ENCODE data around the gene LRRFIP1.

Gene LRRFIP1

GRCh38 chr2:237633061-237633561, 5.7 kb downstream of the LRRFIP1 start:
- H3K4me3 ChIP-seq (ENCODE audit: low read length in 2 of 2): peak overlapping the region in 1 of 2 donors; percentile 56
- peaks cover 2 to 34% of the 10 kb centered on the region in 2 donors for H3K36me3 ChIP-seq (replicated peaks in 1 of 2; ENCODE audit: control insufficient read depth in 2 of 2, insufficient read depth in 2 of 2, low read length in 2 of 2)
- H2AFZ ChIP-seq (ENCODE audit: low read length): no peak overlapping the region
- peaks cover 2% of the 10 kb centered on the region for H3K79me1 ChIP-seq (ENCODE audit: low read depth, low read length)
- no peak overlapping the region for H4K91ac ChIP-seq (ENCODE audit: low read depth, low read length, poor library complexity)
- no peak overlapping the region for H3K18ac ChIP-seq (ENCODE audit: low read length)
- H4K8ac ChIP-seq (ENCODE audit: low read depth, low read length): no peak overlapping the region
- WGBS, 2 donors (ENCODE audit: extremely low coverage in 2 of 2, insufficient read length in 2 of 2, insufficient replicate concordance in 1 of 2): no CpG with 5 or more reads among the region's 10 CpGs
- no peak overlapping the region for H3K9ac ChIP-seq (ENCODE audit: low read depth, low read length, poor library complexity)
- H3K4ac ChIP-seq (ENCODE audit: low read length): no peak overlapping the region
- no peak overlapping the region for H2BK5ac ChIP-seq (ENCODE audit: low read length)
- no peak overlapping the region for H2AK5ac ChIP-seq (ENCODE audit: low read depth, low read length)
- no peak overlapping the region for H2BK15ac ChIP-seq (ENCODE audit: low read length)
- no peak for DNase-seq (ENCODE audit: low spot score)
- peaks cover 0 to 9% (median 0%) of the 10 kb centered on the region in 3 experiments for H3K27me3 ChIP-seq (ENCODE audit: control insufficient read depth in 3 of 3, insufficient read depth in 3 of 3, low read depth in 1 of 3, low read length in 3 of 3)
- peaks cover 0 to 20% of the 10 kb centered on the region in 2 donors for H3K9me3 ChIP-seq (replicated peaks in 1 of 2; ENCODE audit: control insufficient read depth in 2 of 2, insufficient read depth in 1 of 2, low read depth in 1 of 2, low read length in 2 of 2)
- H3K4me2 ChIP-seq (ENCODE audit: insufficient read depth, low read length, poor library complexity, severe bottlenecking): no peak overlapping the region
- no peak overlapping the region for H3K27ac ChIP-seq (replicated peaks; ENCODE audit: low read length)
- no peak overlapping the region for H2BK12ac ChIP-seq (ENCODE audit: low read length)
- no peak overlapping the region for H2BK120ac ChIP-seq (ENCODE audit: low read depth, low read length)
- H3K23ac ChIP-seq (ENCODE audit: low read depth, low read length, poor library complexity): no peak overlapping the region
- peak overlapping the region; percentile 47 for H3K14ac ChIP-seq (ENCODE audit: low read length)
- H3K4me1 ChIP-seq (ENCODE audit: control insufficient read depth in 2 of 2, insufficient read depth in 1 of 2, low read depth in 1 of 2, low read length in 2 of 2): peaks cover 3 to 6% of the 10 kb centered on the region in 2 donors

DNA sequence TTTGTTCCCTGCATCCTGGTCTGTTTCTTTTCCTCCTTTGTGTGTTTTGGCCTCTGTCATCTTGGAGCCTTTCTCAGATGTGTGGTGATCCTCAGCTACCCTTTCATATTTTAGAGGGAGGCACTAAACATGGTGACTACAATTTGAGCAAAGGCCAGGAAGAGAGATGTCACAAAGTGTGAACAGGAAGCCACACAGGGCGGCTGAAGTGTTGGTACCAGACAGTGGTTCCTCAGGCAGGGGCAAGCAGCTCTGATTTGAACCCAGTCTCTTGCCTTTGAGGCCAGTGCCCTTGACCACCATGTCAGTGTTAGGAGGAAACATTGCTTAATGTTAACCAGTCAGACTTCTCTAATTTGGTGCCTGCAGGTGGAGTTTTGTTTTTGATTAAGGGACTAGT, 9.2 kb downstream of the LRRFIP1 start:
- H3K36me3 ChIP-seq (replicated peaks in 1 of 2; ENCODE audit: control insufficient read depth in 2 of 2, insufficient read depth in 2 of 2, low read length in 2 of 2): peaks cover 2 to 26% of the 10 kb centered on the region in 2 donors
- H2BK12ac ChIP-seq (ENCODE audit: low read length): no peak overlapping the region
- H3K4me1 ChIP-seq (ENCODE audit: control insufficient read depth in 2 of 2, insufficient read depth in 1 of 2, low read depth in 1 of 2, low read length in 2 of 2): no peaks in the 10 kb centered on the region
- H3K4me3 ChIP-seq (ENCODE audit: low read length in 2 of 2): no peak overlapping the region
- H2AK5ac ChIP-seq (ENCODE audit: low read depth, low read length): no peak overlapping the region
- H3K27me3 ChIP-seq (ENCODE audit: control insufficient read depth in 3 of 3, insufficient read depth in 3 of 3, low read depth in 1 of 3, low read length in 3 of 3): no peaks in the 10 kb centered on the region
- no peak overlapping the region for H2AFZ ChIP-seq (ENCODE audit: low read length)
- no peak overlapping the region for H3K18ac ChIP-seq (ENCODE audit: low read length)
- H4K8ac ChIP-seq (ENCODE audit: low read depth, low read length): no peak overlapping the region
- H3K9ac ChIP-seq (ENCODE audit: low read depth, low read length, poor library complexity): no peak overlapping the region
- H3K9me3 ChIP-seq (replicated peaks in 1 of 2; ENCODE audit: control insufficient read depth in 2 of 2, insufficient read depth in 1 of 2, low read depth in 1 of 2, low read length in 2 of 2): peaks cover 0 to 22% of the 10 kb centered on the region in 2 donors
- H2BK5ac ChIP-seq (ENCODE audit: low read length): no peak overlapping the region
- H3K27ac ChIP-seq (replicated peaks; ENCODE audit: low read length): no peak overlapping the region
- no peak overlapping the region for H2BK120ac ChIP-seq (ENCODE audit: low read depth, low read length)
- no peak overlapping the region for H3K23ac ChIP-seq (ENCODE audit: low read depth, low read length, poor library complexity)
- DNase-seq (ENCODE audit: low spot score): no peak
- no peak overlapping the region for H3K4ac ChIP-seq (ENCODE audit: low read length)
- no CpG with 5 or more reads among the region's 1 CpG for WGBS, 2 donors (ENCODE audit: extremely low coverage in 2 of 2, insufficient read length in 2 of 2, insufficient replicate concordance in 1 of 2)
- H3K4me2 ChIP-seq (ENCODE audit: insufficient read depth, low read length, poor library complexity, severe bottlenecking): no peak overlapping the region
- peaks cover 4% of the 10 kb centered on the region for H3K79me1 ChIP-seq (ENCODE audit: low read depth, low read length)
- H3K14ac ChIP-seq (ENCODE audit: low read length): no peak overlapping the region
- H4K91ac ChIP-seq (ENCODE audit: low read depth, low read length, poor library complexity): no peak overlapping the region
- no peak overlapping the region for H2BK15ac ChIP-seq (ENCODE audit: low read length)

- Histone ChIP-seq H3K14ac (ENCODE audit: low read length) (no peak overlapping the region), H3K79me1 (ENCODE audit: low read depth, low read length) (peaks cover 1% of the 10 kb centered on the region), H3K4me3 (ENCODE audit: low read length in 2 of 2) (no peak overlapping the region), H2BK5ac (ENCODE audit: low read length) (no peak overlapping the region), H3K9me3 (replicated peaks in 1 of 2; ENCODE audit: control insufficient read depth in 2 of 2, insufficient read depth in 1 of 2, low read depth in 1 of 2, low read length in 2 of 2) (peaks cover 4 to 22% of the 10 kb centered on the region in 2 donors), H3K4me2 (ENCODE audit: insufficient read depth, low read length, poor library complexity, severe bottlenecking) (no peak overlapping the region), H3K27me3 (ENCODE audit: control insufficient read depth in 3 of 3, insufficient read depth in 3 of 3, low read depth in 1 of 3, low read length in 3 of 3) (no peaks in the 10 kb centered on the region), H3K27ac (replicated peaks; ENCODE audit: low read length) (no peak overlapping the region), H4K91ac (ENCODE audit: low read depth, low read length, poor library complexity) (no peak overlapping the region), H4K8ac (ENCODE audit: low read depth, low read length) (no peak overlapping the region), H3K36me3 (replicated peaks in 1 of 2; ENCODE audit: control insufficient read depth in 2 of 2, insufficient read depth in 2 of 2, low read length in 2 of 2) (peaks cover 2 to 16% of the 10 kb centered on the region in 2 donors), H3K4me1 (ENCODE audit: control insufficient read depth in 2 of 2, insufficient read depth in 1 of 2, low read depth in 1 of 2, low read length in 2 of 2) (no peaks in the 10 kb centered on the region), H2AFZ (ENCODE audit: low read length) (no peak overlapping the region), H3K18ac (ENCODE audit: low read length) (no peak overlapping the region), H3K9ac (ENCODE audit: low read depth, low read length, poor library complexity) (no peak overlapping the region), H3K4ac (ENCODE audit: low read length) (no peak overlapping the region), H3K23ac (ENCODE audit: low read depth, low read length, poor library complexity) (no peak overlapping the region), H2BK15ac (ENCODE audit: low read length) (no peak overlapping the region), H2AK5ac (ENCODE audit: low read depth, low read length) (no peak overlapping the region), H2BK12ac (ENCODE audit: low read length) (no peak overlapping the region), H2BK120ac (ENCODE audit: low read depth, low read length) (no peak overlapping the region)
- DNase-seq (ENCODE audit: low spot score): no peak
- no CpG with 5 or more reads among the region's 3 CpGs for WGBS, 2 donors (ENCODE audit: extremely low coverage in 2 of 2, insufficient read length in 2 of 2, insufficient replicate concordance in 1 of 2)
Measured at GRCh38 chr2:237637429-237638135, 10.2 kb downstream of the LRRFIP1 start.

GRCh38 chr2:237638176-237638575, 10.8 kb downstream of the LRRFIP1 start:
- WGBS, 2 donors (ENCODE audit: extremely low coverage in 2 of 2, insufficient read length in 2 of 2, insufficient replicate concordance in 1 of 2): no CpG with 5 or more reads among the region's 8 CpGs
- H3K4me3 ChIP-seq (ENCODE audit: low read length in 2 of 2): no peak overlapping the region
- H3K4me2 ChIP-seq (ENCODE audit: insufficient read depth, low read length, poor library complexity, severe bottlenecking): no peak overlapping the region
- peaks cover 1% of the 10 kb centered on the region for H3K79me1 ChIP-seq (ENCODE audit: low read depth, low read length)
- H3K4me1 ChIP-seq (ENCODE audit: control insufficient read depth in 2 of 2, insufficient read depth in 1 of 2, low read depth in 1 of 2, low read length in 2 of 2): no peaks in the 10 kb centered on the region
- no peak overlapping the region for H4K91ac ChIP-seq (ENCODE audit: low read depth, low read length, poor library complexity)
- no peak overlapping the region for H2BK5ac ChIP-seq (ENCODE audit: low read length)
- no peak overlapping the region for H2BK12ac ChIP-seq (ENCODE audit: low read length)
- no peak overlapping the region for H4K8ac ChIP-seq (ENCODE audit: low read depth, low read length)
- H2AK5ac ChIP-seq (ENCODE audit: low read depth, low read length): no peak overlapping the region
- no peak overlapping the region for H2BK120ac ChIP-seq (ENCODE audit: low read depth, low read length)
- H3K27me3 ChIP-seq (ENCODE audit: control insufficient read depth in 3 of 3, insufficient read depth in 3 of 3, low read depth in 1 of 3, low read length in 3 of 3): no peaks in the 10 kb centered on the region
- no peak overlapping the region for H3K14ac ChIP-seq (ENCODE audit: low read length)
- H3K18ac ChIP-seq (ENCODE audit: low read length): no peak overlapping the region
- H3K23ac ChIP-seq (ENCODE audit: low read depth, low read length, poor library complexity): no peak overlapping the region
- H3K27ac ChIP-seq (replicated peaks; ENCODE audit: low read length): no peak overlapping the region
- no peak overlapping the region for H2AFZ ChIP-seq (ENCODE audit: low read length)
- no peak overlapping the region for H2BK15ac ChIP-seq (ENCODE audit: low read length)
- peaks cover 2 to 11% of the 10 kb centered on the region in 2 donors for H3K36me3 ChIP-seq (replicated peaks in 1 of 2; ENCODE audit: control insufficient read depth in 2 of 2, insufficient read depth in 2 of 2, low read length in 2 of 2)
- no peak overlapping the region for H3K4ac ChIP-seq (ENCODE audit: low read length)
- peaks cover 4 to 25% of the 10 kb centered on the region in 2 donors for H3K9me3 ChIP-seq (replicated peaks in 1 of 2; ENCODE audit: control insufficient read depth in 2 of 2, insufficient read depth in 1 of 2, low read depth in 1 of 2, low read length in 2 of 2)
- no peak overlapping the region for H3K9ac ChIP-seq (ENCODE audit: low read depth, low read length, poor library complexity)
- DNase-seq (ENCODE audit: low spot score): no peak
